Nucleus accumbens (tissue), 56 donors: ENCODE measurements around the gene ATP5MK.
"Not testable (repeated sequence)": the region's sequence is repeated elsewhere in the genome, so short reads cannot be mapped to it uniquely, and the experiment has no call there.

Source experiments
- DNase-seq, 56 donors: peaks; one replicate each; lab custom pipeline; 2025; lab: John Stamatoyannopoulos, UW

The ATP5MK gene

GRCh38 chr10:103397191-103397825 is 1.0 kb upstream of the ATP5MK start:
- DNase-seq: no peak

- no peak for DNase-seq
Observed at GRCh38 chr10:103396789-103397087, 463 bp upstream of the ATP5MK start.

- peak in 2 of 56 donors; percentile 11 to 15 for DNase-seq
Observed at GRCh38 chr10:103395754-103396066, 565 bp downstream of the ATP5MK start.

- no peak for DNase-seq
Observed at GRCh38 chr10:103394180-103394579, 2.1 kb downstream of the ATP5MK start.

GRCh38 chr10:103382769-103383168 is 13.5 kb downstream of the ATP5MK start:
- no peak for DNase-seq

GRCh38 chr10:103374263-103374662 is 22.0 kb downstream of the ATP5MK start:
- DNase-seq: no peak

GRCh38 chr10:103373544-103373943 is 22.7 kb downstream of the ATP5MK start:
- DNase-seq: no peak

GRCh38 chr10:103367782-103368518 is 28.3 kb downstream of the ATP5MK start, which contains the start of gene TAF5:
Gene TAF5, plus strand, starts transcription at chr10:103367976. Its CDS starts 14 bp downstream, at chr10:103367990.
- DNase-seq: peak in 55 of 56 donors; percentile 37 to 95 (median 84)

GRCh38 chr10:103367379-103367781 is 28.9 kb downstream of the ATP5MK start:
- no peak for DNase-seq

GRCh38 chr10:103360791-103361190 is 35.5 kb downstream of the ATP5MK start:
- peak in 1 of 56 donors; percentile 3 for DNase-seq

- not testable (repeated sequence) for DNase-seq
Observed at GRCh38 chr10:103359493-103359892, 36.8 kb downstream of the ATP5MK start.

GRCh38 chr10:103355906-103356599 is 40.2 kb downstream of the ATP5MK start:
- DNase-seq: no peak

- not testable (repeated sequence) for DNase-seq
Observed at GRCh38 chr10:103354567-103354966, 41.7 kb downstream of the ATP5MK start.

GRCh38 chr10:103353281-103353680 is 43.0 kb downstream of the ATP5MK start:
- no peak for DNase-seq

- DNase-seq: peak in 53 of 56 donors; percentile 10 to 85 (median 66)
Observed at GRCh38 chr10:103350517-103351260, 45.6 kb downstream of the ATP5MK start, which contains the start of gene PCGF6. Gene PCGF6, minus strand, starts transcription at chr10:103351140. Its CDS starts 74 bp downstream, at chr10:103351066.

- no peak for DNase-seq
Observed at GRCh38 chr10:103350175-103350516, 46.1 kb downstream of the ATP5MK start.
